ENCODE data around the gene ULBP2.
"Not testable (repeated sequence)": the region's sequence is repeated elsewhere in the genome, so short reads cannot be mapped to it uniquely, and the experiment has no call there.

GRCh38 chr6:149954328-149954983 is 12.6 kb downstream of the ULBP2 start:
- TF ChIP-seq CTCF, EZH2phosphoT487 (IDR thresholded peaks at IDR 0.05; ENCODE audit: low read length): not testable (repeated sequence)
